GM23338 (cell line): Measurements from ENCODE around the gene DOCK10. TPM values are rescaled to one million over a fixed set of nuclear protein-coding genes. Genes with fewer than 3 reads are reported as not detected.

Experiments used
- ATAC-seq: fragments of 200-7000 bp; cut with Tn5 transposase; 3 replicates; pipeline ENCODE4 v1.9.1; 2020
- DNase-seq: peaks from one replicate; pipeline ENCODE4 v3.0.0-alpha.2; 2015; ENCODE audit warnings: low spot score
- H2AFZ ChIP-seq: fragments of 200-600 bp; sonication (generic); 2 replicates; pipeline ENCODE4 v1.8.0; 2016; ENCODE audit warnings: antibody characterized with exemption, mild to moderate bottlenecking, moderate library complexity
- H3F3A ChIP-seq: fragments of 200-600 bp; sonication (generic); replicated peaks from 2 replicates; pipeline ENCODE4 v1.8.0; 2017; ENCODE audit warnings: antibody characterized with exemption, mixed run types, low read depth
- H3K27ac ChIP-seq: fragments of 200-600 bp; sonication (generic); 2 replicates; pipeline ENCODE4 v1.6.1; 2016; ENCODE audit warnings: low read depth
- H3K27me3 ChIP-seq: fragments of 200-600 bp; sonication (generic); 2 replicates; pipeline ENCODE4 v1.8.0; 2016; ENCODE audit warnings: mild to moderate bottlenecking, mixed run types, moderate library complexity; ENCODE audit not compliant: insufficient read depth
- H3K36me3 ChIP-seq: fragments of 200-600 bp; sonication (generic); 2 replicates; pipeline ENCODE4 v1.8.0; 2016; ENCODE audit warnings: mild to moderate bottlenecking; ENCODE audit not compliant: insufficient read depth
- H3K4me1 ChIP-seq: fragments of 200-600 bp; sonication (generic); 2 replicates; pipeline ENCODE4 v1.8.0; 2016; ENCODE audit warnings: mild to moderate bottlenecking, moderate library complexity; ENCODE audit not compliant: insufficient read depth
- H3K4me2 ChIP-seq: fragments of 200-600 bp; sonication (generic); 2 replicates; pipeline ENCODE4 v1.7.1; 2017; ENCODE audit warnings: mixed run types
- H3K4me3 ChIP-seq: fragments of 200-600 bp; sonication (generic); 2 replicates; pipeline ENCODE4 v1.6.1; 2016; ENCODE audit warnings: mixed run types
- H3K79me2 ChIP-seq: fragments of 200-600 bp; sonication (generic); replicated peaks from 2 replicates; pipeline ENCODE4 v1.8.0; 2017; ENCODE audit warnings: mild to moderate bottlenecking; ENCODE audit not compliant: insufficient read depth
- H3K9me2 ChIP-seq: fragments of 200-600 bp; sonication (generic); 2 replicates; pipeline ENCODE4 v1.8.0; 2017; ENCODE audit not compliant: insufficient read depth
- H4K20me1 ChIP-seq: fragments of 200-600 bp; sonication (generic); replicated peaks from 2 replicates; pipeline ENCODE4 v1.8.0; 2017; ENCODE audit warnings: mild to moderate bottlenecking; ENCODE audit not compliant: insufficient read depth
- H3K27ac Mint-ChIP-seq: 2 replicates; pipeline ENCODE4 v1.8.0; 2020; ENCODE audit warnings: inconsistent platforms, mild to moderate bottlenecking, moderate library complexity, mixed read lengths
- H3K27me3 Mint-ChIP-seq: 3 replicates; pipeline ENCODE4 v1.8.0; 2022; ENCODE audit warnings: low read depth, mild to moderate bottlenecking, moderate library complexity, mixed read lengths, inconsistent platforms; ENCODE audit not compliant: insufficient read depth, poor library complexity
- H3K36me3 Mint-ChIP-seq: 3 replicates; pipeline ENCODE4 v1.8.0; 2021; ENCODE audit warnings: low read depth, mild to moderate bottlenecking, inconsistent platforms, moderate library complexity, mixed read lengths
- H3K4me1 Mint-ChIP-seq: 3 replicates; pipeline ENCODE4 v1.8.0; 2020; ENCODE audit warnings: mild to moderate bottlenecking, inconsistent platforms, mixed read lengths
- H3K4me3 Mint-ChIP-seq: 3 replicates; pipeline ENCODE4 v1.8.0; 2021; ENCODE audit warnings: moderate library complexity, mild to moderate bottlenecking, inconsistent platforms, mixed read lengths
- H3K9me3 Mint-ChIP-seq: 3 replicates; pipeline ENCODE4 v1.8.0; 2020; ENCODE audit warnings: moderate library complexity, mild to moderate bottlenecking, inconsistent platforms, mixed read lengths
- CREB1 ChIP-seq: fragments of 250-450 bp; sonication (Bioruptor Pico); IDR thresholded peaks from 2 replicates; pipeline ENCODE4 v1.5.0; 2020; ENCODE audit warnings: low read depth, mild to moderate bottlenecking, moderate library complexity
- ETS1 ChIP-seq: IDR thresholded peaks from 2 replicates; pipeline ENCODE4 v1.6.1; 2016; ENCODE audit warnings: antibody characterized with exemption
- EZH2 ChIP-seq: fragments of 200-600 bp; sonication (generic); IDR thresholded peaks from one replicate; pipeline ENCODE4 v1.8.0; 2017; ENCODE audit warnings: antibody characterized with exemption, mild to moderate bottlenecking, low read depth; ENCODE audit not compliant: unreplicated experiment
- EZH2phosphoT487 ChIP-seq: fragments of 200-600 bp; sonication (generic); IDR thresholded peaks from one replicate; pipeline ENCODE4 v1.8.1; 2018; ENCODE audit warnings: antibody characterized with exemption; ENCODE audit not compliant: unreplicated experiment
- JUNB ChIP-seq: IDR thresholded peaks from one replicate; pipeline ENCODE4 v1.6.1; 2016; ENCODE audit warnings: antibody characterized with exemption; ENCODE audit not compliant: unreplicated experiment
- NANOG ChIP-seq: IDR thresholded peaks from 2 replicates; pipeline ENCODE4 v1.6.1; 2016; ENCODE audit warnings: antibody characterized with exemption, borderline replicate concordance
- POLR2AphosphoS5 ChIP-seq: IDR thresholded peaks from 2 replicates; pipeline ENCODE4 v1.6.1; 2016; ENCODE audit warnings: antibody characterized with exemption, low read depth
- REST ChIP-seq: IDR thresholded peaks from one replicate; pipeline ENCODE4 v1.6.1; 2018; ENCODE audit warnings: antibody characterized with exemption; ENCODE audit not compliant: unreplicated experiment
- STAT1 ChIP-seq: IDR thresholded peaks from one replicate; pipeline ENCODE4 v1.6.1; 2016; ENCODE audit warnings: antibody characterized with exemption; ENCODE audit not compliant: unreplicated experiment
- ZNF114 ChIP-seq: fragments of 250-450 bp; sonication (Bioruptor Pico); IDR thresholded peaks from 2 replicates; pipeline ENCODE4 v1.5.0; 2020; ENCODE audit warnings: mild to moderate bottlenecking, moderate library complexity
- ZNF331 ChIP-seq: fragments of 250-450 bp; sonication (Bioruptor Pico); IDR thresholded peaks from 2 replicates; pipeline ENCODE4 v1.5.0; 2020; ENCODE audit warnings: low read depth, mild to moderate bottlenecking, moderate library complexity
- polyA plus RNA-seq: library from polyadenylated mRNA; unstranded; fragments of >200 nt; fragmentation: Nextera tagmentation; extraction: Ambion mirVana; gene quantifications from 2 replicates; pipeline ENCODE4 v1.2.1, GENCODE V29; 2016
- total RNA-seq: library from RNA; depleted of rRNA; stranded (reverse); fragments of >200 nt; shearing (Covaris generic); gene quantifications from 2 replicates; pipeline ENCODE4 v1.2.3, GENCODE V29; 2014
- TF ChIP-seq, protein P1 (sequence below), 2 experiments: fragments of 200-600 bp in 1 of 2; sonication (generic) in 1 of 2; conservative IDR thresholded peaks; 2 replicates each; pipeline versions ENCODE4 v1.5.1 to v1.6.1; 2016 to 2017; ENCODE audit warnings: antibody characterized with exemption in 2 of 2, low read depth in 2 of 2, mild to moderate bottlenecking in 2 of 2, moderate library complexity in 1 of 2
- TF ChIP-seq, protein P2 (sequence below): fragments of 250-450 bp; sonication (Bioruptor Pico); IDR thresholded peaks from 2 replicates; pipeline ENCODE4 v1.5.0; 2020; ENCODE audit warnings: mild to moderate bottlenecking, moderate library complexity

The DOCK10 gene
- total and polyA plus RNA-seq, 2 experiments from 2014 or later = 1.0 to 1.7 TPM

- Mint-ChIP-seq H3K4me1 (peaks cover 6% of the 10 kb centered on the region), H3K4me3 (no peak overlapping the region), H3K36me3 (no peaks in the 10 kb centered on the region), H3K9me3 (no peaks in the 10 kb centered on the region), H3K27ac (no peak overlapping the region), H3K27me3 (no peaks in the 10 kb centered on the region)
- Histone ChIP-seq H3K4me1 (peaks cover 7% of the 10 kb centered on the region; the same call in 1 of the 2 replicates), H2AFZ (no peak overlapping the region), H4K20me1 (no peaks in the 10 kb centered on the region), H3K36me3 (no peaks in the 10 kb centered on the region), H3K27me3 (no peaks in the 10 kb centered on the region), H3K27ac (no peak overlapping the region), H3F3A (no peaks in the 10 kb centered on the region), H3K4me2 (no peak overlapping the region; the same call in 1 of the 2 replicates), H3K4me3 (no peak overlapping the region), H3K9me2 (no peaks in the 10 kb centered on the region), H3K79me2 (no peaks in the 10 kb centered on the region)
- ATAC-seq (no peak), DNase-seq (no peak)
- TF ChIP-seq POLR2AphosphoS5 (no peak), REST (no peak), ETS1 (no peak), EZH2 (no peak), JUNB (no peak), EZH2phosphoT487 (no peak), ZNF331 (CRISPR knock-in tag) (no peak), ZNF114 (CRISPR knock-in tag) (no peak), STAT1 (no peak), CREB1 (CRISPR knock-in tag) (no peak), NANOG (no peak)
- TF ChIP-seq, protein P1, sequence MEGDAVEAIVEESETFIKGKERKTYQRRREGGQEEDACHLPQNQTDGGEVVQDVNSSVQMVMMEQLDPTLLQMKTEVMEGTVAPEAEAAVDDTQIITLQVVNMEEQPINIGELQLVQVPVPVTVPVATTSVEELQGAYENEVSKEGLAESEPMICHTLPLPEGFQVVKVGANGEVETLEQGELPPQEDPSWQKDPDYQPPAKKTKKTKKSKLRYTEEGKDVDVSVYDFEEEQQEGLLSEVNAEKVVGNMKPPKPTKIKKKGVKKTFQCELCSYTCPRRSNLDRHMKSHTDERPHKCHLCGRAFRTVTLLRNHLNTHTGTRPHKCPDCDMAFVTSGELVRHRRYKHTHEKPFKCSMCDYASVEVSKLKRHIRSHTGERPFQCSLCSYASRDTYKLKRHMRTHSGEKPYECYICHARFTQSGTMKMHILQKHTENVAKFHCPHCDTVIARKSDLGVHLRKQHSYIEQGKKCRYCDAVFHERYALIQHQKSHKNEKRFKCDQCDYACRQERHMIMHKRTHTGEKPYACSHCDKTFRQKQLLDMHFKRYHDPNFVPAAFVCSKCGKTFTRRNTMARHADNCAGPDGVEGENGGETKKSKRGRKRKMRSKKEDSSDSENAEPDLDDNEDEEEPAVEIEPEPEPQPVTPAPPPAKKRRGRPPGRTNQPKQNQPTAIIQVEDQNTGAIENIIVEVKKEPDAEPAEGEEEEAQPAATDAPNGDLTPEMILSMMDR (conservative IDR thresholded peaks at IDR 0.05; ENCODE audit: low read depth in 2 of 2) = no peak
- TF ChIP-seq, protein P2, sequence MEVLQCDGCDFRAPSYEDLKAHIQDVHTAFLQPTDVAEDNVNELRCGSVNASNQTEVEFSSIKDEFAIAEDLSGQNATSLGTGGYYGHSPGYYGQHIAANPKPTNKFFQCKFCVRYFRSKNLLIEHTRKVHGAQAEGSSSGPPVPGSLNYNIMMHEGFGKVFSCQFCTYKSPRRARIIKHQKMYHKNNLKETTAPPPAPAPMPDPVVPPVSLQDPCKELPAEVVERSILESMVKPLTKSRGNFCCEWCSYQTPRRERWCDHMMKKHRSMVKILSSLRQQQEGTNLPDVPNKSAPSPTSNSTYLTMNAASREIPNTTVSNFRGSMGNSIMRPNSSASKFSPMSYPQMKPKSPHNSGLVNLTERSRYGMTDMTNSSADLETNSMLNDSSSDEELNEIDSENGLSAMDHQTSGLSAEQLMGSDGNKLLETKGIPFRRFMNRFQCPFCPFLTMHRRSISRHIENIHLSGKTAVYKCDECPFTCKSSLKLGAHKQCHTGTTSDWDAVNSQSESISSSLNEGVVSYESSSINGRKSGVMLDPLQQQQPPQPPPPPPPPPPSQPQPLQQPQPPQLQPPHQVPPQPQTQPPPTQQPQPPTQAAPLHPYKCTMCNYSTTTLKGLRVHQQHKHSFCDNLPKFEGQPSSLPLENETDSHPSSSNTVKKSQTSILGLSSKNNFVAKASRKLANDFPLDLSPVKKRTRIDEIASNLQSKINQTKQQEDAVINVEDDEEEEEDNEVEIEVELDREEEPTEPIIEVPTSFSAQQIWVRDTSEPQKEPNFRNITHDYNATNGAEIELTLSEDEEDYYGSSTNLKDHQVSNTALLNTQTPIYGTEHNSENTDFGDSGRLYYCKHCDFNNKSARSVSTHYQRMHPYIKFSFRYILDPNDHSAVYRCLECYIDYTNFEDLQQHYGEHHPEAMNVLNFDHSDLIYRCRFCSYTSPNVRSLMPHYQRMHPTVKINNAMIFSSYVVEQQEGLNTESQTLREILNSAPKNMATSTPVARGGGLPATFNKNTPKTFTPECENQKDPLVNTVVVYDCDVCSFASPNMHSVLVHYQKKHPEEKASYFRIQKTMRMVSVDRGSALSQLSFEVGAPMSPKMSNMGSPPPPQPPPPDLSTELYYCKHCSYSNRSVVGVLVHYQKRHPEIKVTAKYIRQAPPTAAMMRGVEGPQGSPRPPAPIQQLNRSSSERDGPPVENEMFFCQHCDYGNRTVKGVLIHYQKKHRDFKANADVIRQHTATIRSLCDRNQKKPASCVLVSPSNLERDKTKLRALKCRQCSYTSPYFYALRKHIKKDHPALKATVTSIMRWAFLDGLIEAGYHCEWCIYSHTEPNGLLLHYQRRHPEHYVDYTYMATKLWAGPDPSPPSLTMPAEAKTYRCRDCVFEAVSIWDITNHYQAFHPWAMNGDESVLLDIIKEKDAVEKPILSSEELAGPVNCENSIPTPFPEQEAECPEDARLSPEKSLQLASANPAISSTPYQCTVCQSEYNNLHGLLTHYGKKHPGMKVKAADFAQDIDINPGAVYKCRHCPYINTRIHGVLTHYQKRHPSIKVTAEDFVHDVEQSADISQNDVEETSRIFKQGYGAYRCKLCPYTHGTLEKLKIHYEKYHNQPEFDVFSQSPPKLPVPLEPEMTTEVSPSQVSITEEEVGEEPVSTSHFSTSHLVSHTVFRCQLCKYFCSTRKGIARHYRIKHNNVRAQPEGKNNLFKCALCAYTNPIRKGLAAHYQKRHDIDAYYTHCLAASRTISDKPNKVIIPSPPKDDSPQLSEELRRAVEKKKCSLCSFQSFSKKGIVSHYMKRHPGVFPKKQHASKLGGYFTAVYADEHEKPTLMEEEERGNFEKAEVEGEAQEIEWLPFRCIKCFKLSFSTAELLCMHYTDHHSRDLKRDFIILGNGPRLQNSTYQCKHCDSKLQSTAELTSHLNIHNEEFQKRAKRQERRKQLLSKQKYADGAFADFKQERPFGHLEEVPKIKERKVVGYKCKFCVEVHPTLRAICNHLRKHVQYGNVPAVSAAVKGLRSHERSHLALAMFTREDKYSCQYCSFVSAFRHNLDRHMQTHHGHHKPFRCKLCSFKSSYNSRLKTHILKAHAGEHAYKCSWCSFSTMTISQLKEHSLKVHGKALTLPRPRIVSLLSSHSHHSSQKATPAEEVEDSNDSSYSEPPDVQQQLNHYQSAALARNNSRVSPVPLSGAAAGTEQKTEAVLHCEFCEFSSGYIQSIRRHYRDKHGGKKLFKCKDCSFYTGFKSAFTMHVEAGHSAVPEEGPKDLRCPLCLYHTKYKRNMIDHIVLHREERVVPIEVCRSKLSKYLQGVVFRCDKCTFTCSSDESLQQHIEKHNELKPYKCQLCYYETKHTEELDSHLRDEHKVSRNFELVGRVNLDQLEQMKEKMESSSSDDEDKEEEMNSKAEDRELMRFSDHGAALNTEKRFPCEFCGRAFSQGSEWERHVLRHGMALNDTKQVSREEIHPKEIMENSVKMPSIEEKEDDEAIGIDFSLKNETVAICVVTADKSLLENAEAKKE (CRISPR knock-in tag) = no peak
Observed at GRCh38 chr2:224776795-224777558, 265.3 kb downstream of the DOCK10 start.
